KMS-11 (cell line): ENCODE results near the gene BFSP1.

Experiments used
- H2AFZ ChIP-seq: fragments of 200-600 bp; sonication (generic); 2 replicates; pipeline ENCODE4 v1.6.1; 2016; ENCODE audit warnings: antibody characterized with exemption, mixed run types, low read depth
- H3K27ac ChIP-seq: fragments of 200-600 bp; sonication (generic); 2 replicates; pipeline ENCODE4 v1.6.1; 2016; ENCODE audit warnings: mild to moderate bottlenecking, mixed run types
- H3K27me3 ChIP-seq: fragments of 200-600 bp; sonication (generic); 2 replicates; pipeline ENCODE4 v1.6.1; 2017; ENCODE audit warnings: mild to moderate bottlenecking, low read depth, mixed run types, moderate library complexity; ENCODE audit not compliant: insufficient read depth
- H3K36me3 ChIP-seq: fragments of 200-600 bp; sonication (generic); 2 replicates; pipeline ENCODE4 v1.6.1; 2017; ENCODE audit warnings: mild to moderate bottlenecking, mixed run types; ENCODE audit not compliant: insufficient read depth
- H3K4me1 ChIP-seq: fragments of 200-600 bp; sonication (generic); 2 replicates; pipeline ENCODE4 v1.6.1; 2016; ENCODE audit warnings: mild to moderate bottlenecking, low read depth, mixed run types; ENCODE audit not compliant: poor library complexity, severe bottlenecking
- H3K4me2 ChIP-seq: fragments of 200-600 bp; sonication (generic); 2 replicates; pipeline ENCODE4 v1.7.0; 2016; ENCODE audit warnings: mild to moderate bottlenecking, mixed run types
- H3K4me3 ChIP-seq: fragments of 200-600 bp; sonication (generic); IDR thresholded peaks from 2 replicates; pipeline ENCODE4 v1.6.1; 2017; ENCODE audit warnings: low read depth, low read length, mixed read lengths; ENCODE audit not compliant: insufficient read depth
- H3K79me2 ChIP-seq: fragments of 200-600 bp; sonication (generic); 2 replicates; pipeline ENCODE4 v1.6.1; 2016; ENCODE audit warnings: low read depth, mixed run types; ENCODE audit not compliant: insufficient read depth
- H3K9ac ChIP-seq: fragments of 200-600 bp; sonication (generic); 2 replicates; pipeline ENCODE4 v1.6.1; 2016; ENCODE audit warnings: mild to moderate bottlenecking, mixed run types
- H4K20me1 ChIP-seq: fragments of 200-600 bp; sonication (generic); 2 replicates; pipeline ENCODE4 v1.6.1; 2016; ENCODE audit warnings: mild to moderate bottlenecking, mixed run types; ENCODE audit not compliant: insufficient read depth
- TF ChIP-seq, protein P1 (sequence below): fragments of 200-600 bp; sonication (generic); conservative IDR thresholded peaks from 2 replicates; pipeline ENCODE4 v1.6.1; 2017; ENCODE audit warnings: low read depth, mild to moderate bottlenecking, antibody characterized with exemption, low read length, moderate library complexity, mixed read lengths

The BFSP1 gene

DNA sequence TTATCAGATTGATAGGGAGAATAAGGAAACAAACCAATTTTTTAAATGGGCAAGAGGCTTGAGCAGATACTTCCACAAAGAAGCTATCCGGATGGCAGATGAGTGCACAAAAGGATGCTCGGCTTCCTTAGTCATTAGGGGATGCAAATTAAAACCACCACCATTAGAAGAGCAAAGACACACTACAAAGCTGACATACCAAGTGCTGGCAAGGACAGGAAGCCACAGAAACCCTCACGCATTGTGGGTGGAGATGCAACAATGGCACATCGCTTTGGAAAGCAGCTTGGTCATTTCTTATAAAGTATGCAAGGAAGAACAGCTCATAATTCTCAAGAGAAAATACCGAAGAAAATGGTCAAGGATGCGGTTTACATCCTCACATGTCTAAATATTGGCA, 19.8 kb downstream of the BFSP1 start:
- Histone ChIP-seq H3K79me2 (no peaks in the 10 kb centered on the region), H4K20me1 (no peaks in the 10 kb centered on the region), H3K36me3 (no peaks in the 10 kb centered on the region), H3K4me3 (no peak overlapping the region), H3K9ac (no peak overlapping the region), H2AFZ (no peak overlapping the region), H3K4me1 (no peaks in the 10 kb centered on the region), H3K27ac (no peak overlapping the region), H3K4me2 (no peak overlapping the region), H3K27me3 (no peaks in the 10 kb centered on the region)
- TF ChIP-seq, protein P1, sequence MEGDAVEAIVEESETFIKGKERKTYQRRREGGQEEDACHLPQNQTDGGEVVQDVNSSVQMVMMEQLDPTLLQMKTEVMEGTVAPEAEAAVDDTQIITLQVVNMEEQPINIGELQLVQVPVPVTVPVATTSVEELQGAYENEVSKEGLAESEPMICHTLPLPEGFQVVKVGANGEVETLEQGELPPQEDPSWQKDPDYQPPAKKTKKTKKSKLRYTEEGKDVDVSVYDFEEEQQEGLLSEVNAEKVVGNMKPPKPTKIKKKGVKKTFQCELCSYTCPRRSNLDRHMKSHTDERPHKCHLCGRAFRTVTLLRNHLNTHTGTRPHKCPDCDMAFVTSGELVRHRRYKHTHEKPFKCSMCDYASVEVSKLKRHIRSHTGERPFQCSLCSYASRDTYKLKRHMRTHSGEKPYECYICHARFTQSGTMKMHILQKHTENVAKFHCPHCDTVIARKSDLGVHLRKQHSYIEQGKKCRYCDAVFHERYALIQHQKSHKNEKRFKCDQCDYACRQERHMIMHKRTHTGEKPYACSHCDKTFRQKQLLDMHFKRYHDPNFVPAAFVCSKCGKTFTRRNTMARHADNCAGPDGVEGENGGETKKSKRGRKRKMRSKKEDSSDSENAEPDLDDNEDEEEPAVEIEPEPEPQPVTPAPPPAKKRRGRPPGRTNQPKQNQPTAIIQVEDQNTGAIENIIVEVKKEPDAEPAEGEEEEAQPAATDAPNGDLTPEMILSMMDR: no peak

- H4K20me1 ChIP-seq: no peaks in the 10 kb centered on the region
- no peak overlapping the region for H3K4me3 ChIP-seq
- TF ChIP-seq, protein P1: no peak
- H3K27ac ChIP-seq: no peak overlapping the region
- no peaks in the 10 kb centered on the region for H3K79me2 ChIP-seq
- H2AFZ ChIP-seq: no peak overlapping the region
- no peak overlapping the region for H3K4me2 ChIP-seq
- H3K36me3 ChIP-seq: no peaks in the 10 kb centered on the region
- H3K27me3 ChIP-seq: no peaks in the 10 kb centered on the region
- peaks cover 3% of the 10 kb centered on the region for H3K4me1 ChIP-seq
- H3K9ac ChIP-seq: no peak overlapping the region
Observed at GRCh38 chr20:17510548-17510947, 20.6 kb downstream of the BFSP1 start.

- H3K36me3 ChIP-seq: no peaks in the 10 kb centered on the region
- H2AFZ ChIP-seq: no peak overlapping the region
- H4K20me1 ChIP-seq: no peaks in the 10 kb centered on the region
- H3K27ac ChIP-seq: no peak overlapping the region
- H3K9ac ChIP-seq: no peak overlapping the region
- peaks cover 3% of the 10 kb centered on the region for H3K4me1 ChIP-seq
- H3K4me2 ChIP-seq: no peak overlapping the region
- TF ChIP-seq, protein P1: no peak
- H3K27me3 ChIP-seq: no peaks in the 10 kb centered on the region
- no peak overlapping the region for H3K4me3 ChIP-seq
- H3K79me2 ChIP-seq: no peaks in the 10 kb centered on the region
Observed at GRCh38 chr20:17508756-17509155, 22.4 kb downstream of the BFSP1 start.

DNA sequence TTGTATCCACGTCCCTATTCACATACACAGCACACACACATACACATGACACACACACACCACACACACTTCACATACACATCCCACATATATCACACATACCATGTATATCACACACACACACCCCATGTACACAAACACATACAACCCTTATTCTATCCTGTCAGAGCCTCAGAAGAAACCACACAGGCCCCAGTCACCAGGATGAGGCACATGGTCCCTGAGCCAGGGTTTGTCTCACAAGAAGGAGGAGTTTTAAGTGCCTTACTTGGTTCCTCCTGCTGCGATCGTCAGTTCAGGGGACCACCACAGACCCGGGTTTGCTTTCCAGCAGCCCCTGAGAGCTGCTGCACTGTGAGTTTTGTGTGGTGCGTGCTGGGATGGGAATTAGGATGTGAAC, 23.6 kb downstream of the BFSP1 start:
- H3K36me3 ChIP-seq: no peaks in the 10 kb centered on the region
- H3K4me2 ChIP-seq: no peak overlapping the region
- H3K4me1 ChIP-seq: peaks cover 3% of the 10 kb centered on the region
- no peaks in the 10 kb centered on the region for H4K20me1 ChIP-seq
- H3K9ac ChIP-seq: no peak overlapping the region
- TF ChIP-seq, protein P1: no peak
- no peak overlapping the region for H3K27ac ChIP-seq
- no peak overlapping the region for H3K4me3 ChIP-seq
- H3K79me2 ChIP-seq: no peaks in the 10 kb centered on the region
- H2AFZ ChIP-seq: no peak overlapping the region
- no peaks in the 10 kb centered on the region for H3K27me3 ChIP-seq
